H54 (cell line): ENCODE results near the gene MAOA.
"Not testable (repeated sequence)": the region's sequence is repeated elsewhere in the genome, so short reads cannot be mapped to it uniquely, and the experiment has no call there.

Experiments
- DNase-seq: peaks from one replicate; pipeline ENCODE4 v3.0.0; 2011; ENCODE audit warnings: low spot score, mixed read lengths; ENCODE audit not compliant: insufficient read length
- FAIRE-seq: peaks from 3 replicates; lab custom pipeline; 2011; peaks lifted over from hg19 to GRCh38; lab: Jason Lieb, UNC
- POLR2A ChIP-seq: IDR thresholded peaks from 2 replicates; pipeline ENCODE4 v1.6.1; 2011; ENCODE audit warnings: low read depth, mild to moderate bottlenecking, low read length

Gene MAOA

DNA sequence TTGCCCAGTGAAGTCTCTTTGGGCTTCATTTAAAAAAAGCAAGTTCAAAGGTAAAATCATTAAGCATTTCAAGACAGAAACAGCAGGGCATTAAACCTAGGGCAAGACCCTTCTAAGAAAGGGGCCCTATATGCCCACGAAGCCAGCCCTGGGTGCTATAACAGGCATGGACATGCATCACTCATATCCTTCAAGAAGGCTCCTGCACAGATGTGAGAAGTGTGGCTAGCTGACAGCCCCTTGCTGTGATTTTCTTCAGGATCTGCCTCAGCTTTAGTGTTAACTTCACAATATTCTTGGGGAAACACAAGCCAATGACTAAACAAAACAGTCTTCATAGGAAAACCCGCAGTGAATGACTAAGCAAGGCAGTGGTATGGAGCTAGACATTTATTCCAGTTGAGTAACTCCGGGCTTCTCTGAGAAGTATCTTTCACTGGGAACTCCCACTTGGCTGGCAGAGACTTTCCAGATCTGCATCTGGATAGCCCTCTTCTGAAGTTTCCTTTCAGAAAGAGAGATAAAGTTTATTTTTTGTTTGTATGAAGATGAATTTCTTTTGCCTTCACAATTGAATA, 11.9 kb upstream of the MAOA start:
- DNase-seq: peak; percentile 14
- no peak for TF ChIP-seq POLR2A
- FAIRE-seq: no peak

DNA sequence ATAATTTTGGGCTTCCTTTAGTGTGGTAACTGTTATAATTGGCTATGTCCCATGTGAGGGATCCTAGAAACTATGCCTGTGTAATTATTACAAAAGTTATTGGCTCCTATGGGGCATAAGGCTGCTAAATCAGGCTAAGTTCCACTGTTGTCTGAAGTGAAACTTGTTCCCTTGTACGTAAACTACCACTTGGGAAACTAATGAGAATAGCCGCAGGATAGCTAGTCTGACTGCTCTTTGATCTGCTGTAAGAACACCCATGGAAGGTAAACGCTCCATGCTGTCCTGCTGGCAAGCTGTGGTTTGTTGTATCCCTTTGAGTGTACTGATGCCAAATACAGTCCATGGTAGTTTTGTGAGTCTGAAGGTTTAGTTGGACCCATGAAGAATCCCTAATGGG, 9.3 kb upstream of the MAOA start:
- no peak for TF ChIP-seq POLR2A
- FAIRE-seq (no peak), DNase-seq (no peak)

DNA sequence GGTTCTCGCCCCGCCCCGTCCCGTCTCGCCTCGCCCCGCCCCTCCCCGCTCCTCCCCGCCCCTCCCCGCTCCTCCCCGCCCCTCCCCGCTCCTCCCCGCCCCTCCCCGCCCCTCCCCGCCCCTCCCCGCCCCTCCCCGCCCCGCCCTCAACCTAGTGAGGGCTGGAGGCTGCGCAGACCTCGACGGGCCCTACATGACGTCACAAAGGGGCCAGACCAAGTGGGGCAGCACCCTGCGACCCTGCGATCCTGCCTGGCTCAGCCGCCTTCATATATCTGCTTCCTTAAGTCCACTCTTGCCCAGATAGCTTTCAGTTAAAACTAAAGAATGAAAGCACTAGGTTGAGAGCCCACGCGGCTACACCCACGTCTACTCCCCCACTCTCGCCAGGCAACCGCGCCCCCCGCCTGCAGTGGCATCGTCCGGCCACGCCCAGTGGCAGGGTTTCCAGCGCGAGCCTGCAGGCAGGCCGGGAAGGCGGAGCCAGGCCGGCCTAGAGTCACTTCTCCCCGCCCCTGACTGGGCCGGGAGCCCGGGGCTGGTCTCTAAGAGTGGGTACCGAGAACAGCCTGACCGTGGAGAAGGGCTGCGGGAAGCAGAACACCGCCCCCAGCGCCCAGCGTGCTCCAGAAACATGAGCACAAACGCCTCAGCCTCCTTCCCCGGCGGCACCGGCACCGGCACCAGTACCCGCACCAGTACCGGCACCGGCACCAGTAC, 1.5 kb upstream of the MAOA start:
- no peak for FAIRE-seq
- TF ChIP-seq POLR2A: 0 out of 2 replicates have a peak, but pooled peaks have one; percentile 30
- peak; percentile 43 for DNase-seq

DNA sequence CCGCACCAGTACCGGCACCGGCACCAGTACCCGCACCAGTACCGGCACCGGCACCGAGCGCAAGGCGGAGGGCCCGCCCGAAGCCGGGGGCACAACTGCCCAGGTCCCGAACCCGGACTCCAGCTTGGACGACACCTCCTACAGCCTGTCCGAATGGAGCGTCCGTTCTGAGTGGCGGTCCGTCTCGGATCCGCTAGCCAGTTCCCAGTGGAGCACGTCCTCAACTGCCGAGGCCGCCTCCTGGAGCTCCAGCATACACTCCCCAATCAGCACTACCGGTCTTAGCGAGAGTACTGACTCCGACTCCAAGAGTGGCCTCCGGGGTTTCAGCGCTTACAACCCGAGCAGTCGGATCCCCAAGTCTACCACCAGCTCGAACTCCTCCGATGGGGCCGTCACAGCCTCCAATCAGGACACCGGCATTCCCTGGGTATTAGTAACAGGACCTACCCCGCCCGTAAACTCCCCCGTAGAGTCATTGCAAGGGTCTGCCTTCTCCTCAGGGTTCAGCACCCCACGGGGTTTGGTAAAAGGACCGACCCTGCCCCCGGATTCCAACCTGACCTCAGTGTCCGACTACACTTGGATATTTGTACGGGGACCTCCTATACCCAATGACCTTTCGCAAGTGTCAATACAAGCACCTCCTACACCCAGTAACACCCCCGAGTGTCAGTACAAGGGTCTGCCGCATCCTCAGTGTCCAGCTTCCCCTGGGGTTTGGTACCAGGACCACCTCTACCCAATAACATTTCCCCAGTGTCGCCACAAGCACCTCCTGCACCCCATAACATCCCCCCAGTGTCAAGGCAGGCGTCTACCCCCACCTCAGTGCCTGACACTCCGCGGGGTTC, 721 bp upstream of the MAOA start:
- no peak for TF ChIP-seq POLR2A
- no peak for DNase-seq
- no peak for FAIRE-seq

DNA sequence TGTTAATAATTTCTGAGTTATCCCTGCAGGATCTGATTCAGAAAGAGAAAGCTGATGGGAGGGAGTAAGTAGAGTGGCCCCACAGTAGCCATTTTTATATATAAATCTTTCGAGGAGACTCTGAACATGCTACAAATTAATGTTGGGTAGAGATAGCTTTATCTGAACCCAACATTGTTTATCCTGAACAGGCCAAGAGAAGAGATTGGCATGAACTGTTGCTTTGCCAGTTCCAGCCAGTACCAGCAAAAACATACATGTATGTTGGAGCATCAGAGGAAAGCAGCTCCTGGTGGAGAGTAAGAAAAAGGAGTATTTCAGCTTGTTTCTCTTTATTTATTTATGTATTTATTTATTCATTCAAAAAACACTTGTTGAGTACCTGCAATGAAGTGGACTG, 1.6 kb downstream of the MAOA start:
- no peak for TF ChIP-seq POLR2A
- no peak for FAIRE-seq
- no peak for DNase-seq

DNA sequence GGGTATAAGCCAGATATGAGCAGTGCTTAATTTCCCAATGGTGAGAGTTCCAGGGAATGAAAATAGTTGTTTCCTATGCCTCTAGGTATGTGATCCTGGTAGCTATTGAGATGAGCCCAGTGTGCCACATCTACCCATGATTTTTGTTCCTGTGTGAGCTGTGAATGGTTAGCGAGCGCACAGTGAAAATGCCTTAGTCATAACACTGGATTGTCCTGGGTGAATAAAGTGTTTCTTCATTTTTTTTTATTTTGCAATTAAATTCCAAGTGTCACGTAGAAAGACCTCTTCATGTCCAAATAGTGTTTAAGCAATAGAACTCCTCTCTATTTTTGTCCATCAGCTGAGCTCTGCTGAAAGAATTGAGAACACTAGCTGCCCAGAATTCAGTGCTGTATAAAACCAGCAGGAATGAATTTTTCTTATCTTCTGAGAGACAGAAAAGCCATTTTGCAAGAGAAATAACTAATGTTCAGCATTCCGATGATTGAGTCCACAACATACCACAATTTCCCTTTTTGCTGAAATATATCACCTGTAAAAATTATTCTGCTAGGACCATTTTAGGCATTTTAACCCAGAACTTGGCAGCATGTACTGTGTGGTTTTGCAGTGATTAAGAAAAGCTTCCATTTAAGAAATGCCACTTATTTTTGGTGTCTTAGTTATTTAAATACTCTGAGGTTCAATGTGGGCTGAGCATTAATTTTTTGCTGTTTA, 5.6 kb downstream of the MAOA start:
- DNase-seq: no peak
- FAIRE-seq: no peak
- TF ChIP-seq POLR2A: no peak

DNA sequence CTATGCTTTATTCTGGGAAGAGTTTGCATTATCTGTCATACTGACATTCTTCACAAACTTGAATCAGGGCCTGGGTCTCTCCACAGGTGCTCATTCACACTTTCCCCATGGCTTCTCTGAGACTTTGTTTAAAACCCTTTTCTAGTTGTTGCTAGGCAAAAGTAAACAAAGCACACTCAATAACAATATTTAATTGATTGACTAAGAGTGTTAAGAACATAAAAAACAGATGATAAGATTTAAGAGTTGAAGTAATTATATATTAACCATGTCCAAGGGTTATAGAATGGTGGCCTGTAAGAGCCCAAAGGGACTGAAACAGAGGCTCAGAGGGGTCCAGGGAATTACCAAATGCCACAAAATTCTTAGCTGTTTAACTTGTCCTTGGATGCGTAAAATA, 7.1 kb downstream of the MAOA start:
- no peak for FAIRE-seq
- TF ChIP-seq POLR2A: no peak
- DNase-seq: no peak

DNA sequence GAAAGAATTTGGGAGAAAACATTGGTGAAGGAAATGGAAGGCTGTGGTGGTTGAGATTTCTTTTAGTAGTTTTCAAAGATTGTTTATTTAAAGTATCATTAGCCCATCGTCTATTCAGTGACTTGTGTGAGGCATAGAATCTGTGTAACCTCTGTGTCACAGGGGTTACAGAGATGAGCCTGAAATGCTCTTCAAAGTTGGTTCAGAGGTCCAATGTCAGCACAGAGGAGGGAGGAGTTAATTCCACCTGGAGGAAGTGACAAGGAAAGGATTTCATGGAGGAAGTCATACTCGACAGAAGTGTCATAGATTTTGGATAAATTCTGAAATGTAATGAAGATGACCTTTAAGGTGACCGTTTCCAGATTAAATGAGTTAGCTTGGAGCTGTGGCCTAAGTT, 8.2 kb downstream of the MAOA start:
- no peak for TF ChIP-seq POLR2A
- FAIRE-seq: no peak
- DNase-seq: no peak

DNA sequence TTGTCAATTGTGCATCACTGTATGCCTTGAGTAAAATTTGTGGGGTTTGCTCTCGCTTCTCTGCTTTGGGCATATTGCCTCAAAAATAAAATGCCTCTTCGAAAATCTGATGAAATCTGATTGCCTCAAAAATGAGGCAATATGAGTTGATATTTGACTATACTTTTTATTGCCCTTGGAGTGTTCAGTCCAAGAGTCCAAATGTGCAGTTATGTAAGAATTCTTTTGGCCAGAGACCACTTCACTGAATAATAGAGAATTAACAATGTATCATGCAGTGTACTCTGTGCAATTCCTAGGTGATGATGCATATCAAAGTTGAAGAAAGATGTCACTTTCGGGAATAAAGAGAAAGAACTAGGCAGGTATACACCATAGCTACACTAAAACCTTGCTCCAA, 8.6 kb downstream of the MAOA start:
- TF ChIP-seq POLR2A: no peak
- FAIRE-seq (no peak), DNase-seq (no peak)

DNA sequence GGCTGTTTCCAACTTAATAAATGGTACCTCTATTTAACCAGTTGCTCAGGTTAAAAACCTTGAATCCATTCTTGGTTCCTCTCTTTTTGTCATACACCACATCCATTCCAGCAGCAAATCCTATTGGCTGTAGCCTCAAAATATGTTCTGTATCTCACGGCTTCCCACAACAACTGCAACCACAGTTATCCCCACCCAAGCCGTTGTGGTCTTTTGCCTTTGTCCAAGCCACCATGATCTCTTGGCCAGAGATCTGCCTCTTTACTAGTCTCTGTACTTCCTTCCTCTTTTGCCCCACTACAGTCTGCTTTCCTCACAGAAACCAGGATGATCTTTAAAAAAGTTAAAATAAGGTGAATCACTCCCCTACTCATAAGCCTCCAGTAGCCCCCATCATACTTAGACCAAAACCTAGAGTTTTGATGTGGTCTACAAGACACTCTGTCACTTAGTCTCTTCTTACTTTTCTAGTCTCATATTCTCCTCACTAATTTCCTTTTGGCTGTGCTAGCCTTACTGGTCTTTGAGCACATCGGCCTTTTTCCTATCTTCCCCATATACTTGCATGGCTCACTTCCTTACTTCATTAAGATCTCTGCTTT, 10.3 kb downstream of the MAOA start:
- TF ChIP-seq POLR2A: no peak
- FAIRE-seq (no peak), DNase-seq (no peak)

DNA sequence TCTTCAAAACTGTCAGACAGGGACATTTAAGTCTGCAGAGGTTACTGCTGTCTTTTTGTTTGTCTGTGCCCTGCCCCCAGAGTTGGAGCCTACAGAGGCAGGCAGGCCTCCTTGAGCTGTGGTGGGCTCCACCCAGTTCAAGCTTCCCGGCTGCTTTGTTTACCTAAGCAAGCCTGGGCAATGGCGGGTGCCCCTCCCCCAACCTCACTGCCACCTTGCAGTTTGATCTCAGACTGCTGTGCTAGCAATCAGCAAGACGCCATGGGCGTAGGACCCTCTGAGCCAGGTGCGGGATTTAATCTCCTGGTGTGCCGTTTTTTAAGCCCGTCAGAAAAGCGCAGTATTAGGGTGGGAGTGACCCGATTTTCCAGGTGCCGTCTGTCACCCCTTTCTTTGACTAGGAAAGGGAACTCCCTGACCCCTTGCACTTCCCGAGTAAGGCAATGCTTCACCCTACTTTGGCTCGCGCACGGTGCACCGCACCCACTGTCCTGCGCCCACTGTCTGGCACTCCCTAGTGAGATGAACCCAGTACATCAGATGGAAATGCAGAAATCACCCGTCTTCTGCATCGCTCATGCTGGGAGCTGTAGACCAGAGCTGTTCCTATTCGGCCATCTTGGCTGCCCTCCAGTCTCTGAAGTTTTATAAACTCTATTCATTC, 20.0 kb downstream of the MAOA start:
- FAIRE-seq, DNase-seq: not testable (repeated sequence)

DNA sequence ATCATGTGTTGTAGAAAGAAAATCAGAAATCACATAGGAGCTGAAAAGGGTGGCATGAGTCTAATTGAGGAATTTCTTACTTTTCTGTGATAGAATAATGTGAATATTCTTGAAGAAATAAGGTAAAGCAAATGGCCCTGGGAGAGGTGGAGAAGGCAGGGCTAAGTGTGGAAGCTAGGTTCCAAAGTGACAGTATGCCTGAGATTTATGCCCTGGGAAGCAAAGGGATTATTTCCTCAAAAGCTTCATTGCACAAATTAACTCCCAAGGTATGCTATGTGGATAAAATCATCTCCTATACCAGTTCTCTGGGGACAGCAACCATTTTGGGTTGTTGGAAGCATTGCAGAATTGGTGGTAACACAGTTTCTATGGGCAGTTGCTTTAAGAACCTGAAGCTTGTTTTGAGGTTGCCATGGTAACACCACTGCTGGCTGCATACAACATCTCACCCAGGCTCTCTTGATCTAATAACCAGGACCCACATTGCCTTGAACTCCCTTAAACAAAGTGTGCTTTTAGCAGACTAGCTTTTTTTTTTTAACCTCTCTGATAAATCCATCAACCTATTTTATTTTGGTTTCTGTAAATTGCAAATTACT, 21.0 kb downstream of the MAOA start:
- FAIRE-seq (no peak), DNase-seq (no peak)
- no peak for TF ChIP-seq POLR2A

DNA sequence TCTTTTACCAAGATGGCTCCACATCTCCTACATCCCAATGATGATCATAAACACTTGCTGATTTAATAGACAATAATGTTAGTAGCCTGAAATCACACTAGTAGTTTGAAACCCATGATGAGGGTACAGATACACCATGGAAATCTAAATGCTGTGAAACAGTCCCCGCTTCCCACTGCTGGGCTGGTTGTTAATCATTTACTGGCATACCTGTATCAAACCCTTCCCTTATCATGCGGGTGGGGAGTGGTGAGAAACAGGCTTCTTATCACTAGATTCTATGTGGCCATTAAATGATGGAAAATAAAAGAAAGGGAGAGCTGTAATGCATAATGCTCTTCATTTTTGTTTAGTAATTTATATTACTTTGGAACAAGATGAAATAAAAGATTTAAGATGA, 21.9 kb downstream of the MAOA start:
- FAIRE-seq (no peak), DNase-seq (no peak)
- TF ChIP-seq POLR2A: no peak
